Measurements from ENCODE around the gene MACROD2. TPM values are rescaled to one million over a fixed set of nuclear protein-coding genes. Genes with fewer than 3 reads are reported as not detected.

The MACROD2 gene
- total RNA-seq, 4 donors from 2014 or later, result 4.6 to 33.0 (median 8.3) TPM

DNA sequence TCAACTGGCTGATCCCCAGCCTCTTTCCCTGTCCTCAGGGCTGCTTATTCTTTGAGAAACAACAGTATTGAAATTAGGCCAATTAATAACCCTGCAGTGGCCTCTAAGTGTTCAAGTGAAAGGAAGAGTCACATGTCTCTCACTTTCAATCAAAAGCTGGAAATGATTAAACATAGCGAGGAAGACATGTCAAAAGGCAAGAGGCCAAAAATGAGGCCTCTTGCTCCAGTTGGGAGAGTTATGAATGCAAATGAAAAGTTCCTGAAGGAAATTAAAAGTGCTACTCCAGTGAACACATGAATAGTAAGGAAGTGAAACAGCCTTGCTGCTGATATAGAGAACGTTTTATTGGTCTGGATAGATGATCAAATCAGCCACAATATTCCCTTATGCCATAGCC is 131.5 kb downstream of the MACROD2 start:
- intact Hi-C loops (cut with DNase I; ENCODE audit: low total_unique reads) (no loop called here), in situ Hi-C loops (cut with MboI; ENCODE audit: low pct_ligation_motif_present in 1 of 4, low pct_unique_long_range_greater_than_20kb in 1 of 4, low sequenced_read_pairs in 3 of 4) (loop anchor here in 1 of 4 donors (25.0 kb wide), 1 partner anchor 90 kb away; no protein-coding TSS in a partner anchor)
- Histone ChIP-seq H3K4me1 (no peaks in the 10 kb centered on the region), H3K27me3 (no peaks in the 10 kb centered on the region), H3K27ac (no peak overlapping the region), H3K36me3 (no peaks in the 10 kb centered on the region), H3K4me3 (no peak overlapping the region), H3K9me3 (no peaks in the 10 kb centered on the region)
- TF ChIP-seq EP300 (IDR thresholded peaks at IDR 0.05; ENCODE audit: low read depth) (no peak), POLR2AphosphoS5 (IDR thresholded peaks at IDR 0.05) (no peak), POLR2A (IDR thresholded peaks at IDR 0.05) (no peak)
- TF ChIP-seq, protein P1, sequence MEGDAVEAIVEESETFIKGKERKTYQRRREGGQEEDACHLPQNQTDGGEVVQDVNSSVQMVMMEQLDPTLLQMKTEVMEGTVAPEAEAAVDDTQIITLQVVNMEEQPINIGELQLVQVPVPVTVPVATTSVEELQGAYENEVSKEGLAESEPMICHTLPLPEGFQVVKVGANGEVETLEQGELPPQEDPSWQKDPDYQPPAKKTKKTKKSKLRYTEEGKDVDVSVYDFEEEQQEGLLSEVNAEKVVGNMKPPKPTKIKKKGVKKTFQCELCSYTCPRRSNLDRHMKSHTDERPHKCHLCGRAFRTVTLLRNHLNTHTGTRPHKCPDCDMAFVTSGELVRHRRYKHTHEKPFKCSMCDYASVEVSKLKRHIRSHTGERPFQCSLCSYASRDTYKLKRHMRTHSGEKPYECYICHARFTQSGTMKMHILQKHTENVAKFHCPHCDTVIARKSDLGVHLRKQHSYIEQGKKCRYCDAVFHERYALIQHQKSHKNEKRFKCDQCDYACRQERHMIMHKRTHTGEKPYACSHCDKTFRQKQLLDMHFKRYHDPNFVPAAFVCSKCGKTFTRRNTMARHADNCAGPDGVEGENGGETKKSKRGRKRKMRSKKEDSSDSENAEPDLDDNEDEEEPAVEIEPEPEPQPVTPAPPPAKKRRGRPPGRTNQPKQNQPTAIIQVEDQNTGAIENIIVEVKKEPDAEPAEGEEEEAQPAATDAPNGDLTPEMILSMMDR (IDR thresholded peaks at IDR 0.05), result no peak
- 32 to 61% methylated on average over 2 of the region's 2 CpGs for WGBS, 2 donors (ENCODE audit: low coverage in 1 of 2)
- DNase-seq, result no peak

GRCh38 chr20:14127514-14128223 is 132.4 kb downstream of the MACROD2 start:
- H3K36me3 ChIP-seq, result no peaks in the 10 kb centered on the region
- 61 to 67% methylated on average over 2 of the region's 2 CpGs for WGBS, 2 donors (ENCODE audit: low coverage in 1 of 2)
- intact Hi-C loops (cut with DNase I; ENCODE audit: low total_unique reads) (no loop called here), in situ Hi-C loops (cut with MboI; ENCODE audit: low pct_ligation_motif_present in 1 of 4, low pct_unique_long_range_greater_than_20kb in 1 of 4, low sequenced_read_pairs in 3 of 4) (loop anchor here in 1 of 4 donors (25.0 kb wide), 1 partner anchor 90 kb away; no protein-coding TSS in a partner anchor)
- no peaks in the 10 kb centered on the region for H3K9me3 ChIP-seq
- H3K4me1 ChIP-seq, result no peaks in the 10 kb centered on the region
- DNase-seq, result no peak
- no peak overlapping the region for H3K4me3 ChIP-seq
- no peak overlapping the region for H3K27ac ChIP-seq
- H3K27me3 ChIP-seq, result no peaks in the 10 kb centered on the region
- TF ChIP-seq POLR2AphosphoS5 (IDR thresholded peaks at IDR 0.05) (no peak), POLR2A (IDR thresholded peaks at IDR 0.05) (no peak), EP300 (IDR thresholded peaks at IDR 0.05; ENCODE audit: low read depth) (no peak)
- TF ChIP-seq, protein P1 (IDR thresholded peaks at IDR 0.05), result no peak

GRCh38 chr20:14134004-14134403 is 138.7 kb downstream of the MACROD2 start:
- in situ Hi-C loops (cut with MboI; ENCODE audit: low pct_ligation_motif_present in 1 of 4, low pct_unique_long_range_greater_than_20kb in 1 of 4, low sequenced_read_pairs in 3 of 4) (loop anchor here in 1 of 4 donors (25.0 kb wide), 1 partner anchor 97 kb away; no protein-coding TSS in a partner anchor), intact Hi-C loops (cut with DNase I; ENCODE audit: low total_unique reads) (no loop called here)
- no peak overlapping the region for H3K27ac ChIP-seq
- WGBS, 2 donors (ENCODE audit: low coverage in 1 of 2), result 88 to 94% methylated on average over 2 to 3 of the region's 3 CpGs
- TF ChIP-seq POLR2AphosphoS5 (IDR thresholded peaks at IDR 0.05) (no peak), POLR2A (IDR thresholded peaks at IDR 0.05) (no peak), EP300 (IDR thresholded peaks at IDR 0.05; ENCODE audit: low read depth) (no peak)
- TF ChIP-seq, protein P1 (IDR thresholded peaks at IDR 0.05), result no peak
- H3K27me3 ChIP-seq, result no peaks in the 10 kb centered on the region
- H3K4me3 ChIP-seq, result no peak overlapping the region
- no peaks in the 10 kb centered on the region for H3K4me1 ChIP-seq
- no peaks in the 10 kb centered on the region for H3K36me3 ChIP-seq
- H3K9me3 ChIP-seq, result no peaks in the 10 kb centered on the region
- DNase-seq, result no peak

DNA sequence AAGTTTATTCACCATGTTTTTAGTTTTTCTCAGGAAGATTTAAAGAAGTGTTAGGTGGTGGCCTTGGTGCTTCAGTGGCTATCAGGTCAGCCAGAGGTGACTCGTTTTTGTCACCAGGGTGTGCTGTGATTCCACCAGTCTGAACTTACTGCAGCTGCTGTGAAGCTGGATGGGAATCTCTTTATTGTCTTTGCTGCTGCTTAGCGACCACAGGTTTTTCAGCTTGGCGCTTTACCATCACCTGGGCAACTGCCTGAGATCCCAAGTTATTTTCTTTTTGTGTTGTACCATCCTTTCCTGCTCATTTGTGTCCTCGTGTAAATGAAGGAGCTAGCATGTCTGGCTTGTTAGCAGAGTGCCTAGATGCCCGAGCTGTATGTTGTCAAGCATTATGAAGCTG is 146.9 kb downstream of the MACROD2 start:
- TF ChIP-seq POLR2A (IDR thresholded peaks at IDR 0.05), result no peak
- TF ChIP-seq, protein P1 (IDR thresholded peaks at IDR 0.05), result peak; percentile 32 to 46 (median 43)
- TF ChIP-seq EP300 (IDR thresholded peaks at IDR 0.05; ENCODE audit: low read depth), result no peak
- WGBS, 2 donors (ENCODE audit: low coverage in 1 of 2), result 16 to 21% methylated on average over 3 to 5 of the region's 5 CpGs
- H3K36me3 ChIP-seq, result no peaks in the 10 kb centered on the region
- peaks cover 0 to 2% (median 0%) of the 10 kb centered on the region in 4 donors for H3K4me1 ChIP-seq
- no peak overlapping the region for H3K4me3 ChIP-seq
- H3K27me3 ChIP-seq, result no peaks in the 10 kb centered on the region
- intact Hi-C loops (cut with DNase I; ENCODE audit: low total_unique reads), result no loop called here
- no peaks in the 10 kb centered on the region for H3K9me3 ChIP-seq
- in situ Hi-C loops (cut with MboI; ENCODE audit: low pct_ligation_motif_present in 1 of 4, low pct_unique_long_range_greater_than_20kb in 1 of 4, low sequenced_read_pairs in 3 of 4), result loop anchor here in 1 of 4 donors (25.0 kb wide), 1 partner anchor 105 kb away; no protein-coding TSS in a partner anchor
- H3K27ac ChIP-seq, result no peak overlapping the region
- peak; percentile 18 for DNase-seq
